OCI-LY7 (cell line): ENCODE data around the gene MAP3K6. TPM values are rescaled to one million over a fixed set of nuclear protein-coding genes. Genes with fewer than 3 reads are reported as not detected.

Experiments
- BruUV-seq: library from RNA; stranded (reverse); fragments of 400-500 nt; replicated peaks from 2 replicates; lab custom pipeline; 2021; lab: Mats Ljungman, UMichigan
- CTCF ChIA-PET: fragments of 300-600 bp; sonication (Branson Sonifier 250); formaldehyde crosslinking; loops from one replicate; lab custom pipeline; 2022; ENCODE audit warnings: antibody characterized with exemption; ENCODE audit not compliant: unreplicated experiment; lab: Charles Lee
- POLR2A ChIA-PET: fragments of 300-600 bp; sonication (Branson Sonifier 250); formaldehyde crosslinking; loops from one replicate; lab custom pipeline; 2022; ENCODE audit warnings: antibody characterized with exemption; lab: Charles Lee
- DNase-seq: peaks from one replicate; pipeline ENCODE4 v3.0.0-alpha.2; 2015; ENCODE audit warnings: low spot score
- H2AFZ ChIP-seq: fragments of 200-600 bp; sonication (generic), shearing (Covaris generic); 2 replicates; pipeline ENCODE4 v1.6.1; 2014; ENCODE audit warnings: mild to moderate bottlenecking, antibody characterized with exemption, low read length, moderate library complexity
- H3K27ac ChIP-seq: fragments of 200-600 bp; sonication (generic); 2 replicates; pipeline ENCODE4 v1.5.1; 2014; ENCODE audit warnings: mixed run types, low read depth, mild to moderate bottlenecking, moderate library complexity, low read length, inconsistent platforms; ENCODE audit not compliant: poor library complexity, severe bottlenecking
- H3K36me3 ChIP-seq: fragments of 200-600 bp; sonication (generic); 2 replicates; pipeline ENCODE4 v1.6.1; 2014; ENCODE audit warnings: mild to moderate bottlenecking, antibody characterized with exemption, low read length, moderate library complexity, mixed read lengths; ENCODE audit not compliant: insufficient read depth
- H3K4me1 ChIP-seq: fragments of 200-600 bp; sonication (generic); 2 replicates; pipeline ENCODE4 v1.5.1; 2014; ENCODE audit warnings: mild to moderate bottlenecking, low read length; ENCODE audit not compliant: insufficient read depth, poor library complexity, severe bottlenecking
- H3K4me2 ChIP-seq: fragments of 200-600 bp; sonication (generic); 2 replicates; pipeline ENCODE4 v1.6.1; 2014; ENCODE audit warnings: mild to moderate bottlenecking, low read length
- H3K4me3 ChIP-seq: fragments of 200-600 bp; sonication (generic); 2 replicates; pipeline ENCODE4 v1.5.1; 2014; ENCODE audit warnings: mild to moderate bottlenecking, low read depth, low read length; ENCODE audit not compliant: poor library complexity, severe bottlenecking
- H3K79me2 ChIP-seq: fragments of 200-600 bp; sonication (generic); 2 replicates; pipeline ENCODE4 v1.6.1; 2016; ENCODE audit warnings: low read depth, mild to moderate bottlenecking, low read length, moderate library complexity, mixed read lengths; ENCODE audit not compliant: insufficient read depth
- H3K9me2 ChIP-seq: fragments of 200-600 bp; sonication (generic); 2 replicates; pipeline ENCODE4 v1.6.1; 2016; ENCODE audit warnings: mild to moderate bottlenecking, low read length, mixed read lengths; ENCODE audit not compliant: insufficient read depth
- H3K9me3 ChIP-seq: fragments of 200-600 bp; sonication (generic); 2 replicates; pipeline ENCODE4 v1.6.1; 2014; ENCODE audit warnings: mild to moderate bottlenecking, mixed run types, low read length, mixed read lengths
- H4K20me1 ChIP-seq: fragments of 200-600 bp; sonication (generic); 2 replicates; pipeline ENCODE4 v1.6.1; 2014; ENCODE audit warnings: mild to moderate bottlenecking, antibody characterized with exemption, low read length, moderate library complexity, mixed read lengths; ENCODE audit not compliant: insufficient read depth
- EZH2phosphoT487 ChIP-seq: fragments of 200-600 bp; sonication (generic); IDR thresholded peaks from 2 replicates; pipeline ENCODE4 v1.6.1; 2018; ENCODE audit warnings: low read depth, borderline replicate concordance, mild to moderate bottlenecking, mixed run types, antibody characterized with exemption, low read length, moderate library complexity, mixed read lengths
- intact Hi-C: fragments of 100-400 bp; cut with micrococcal nuclease; formaldehyde crosslinking; loops from one replicate; pipeline ENCODE4 v1.10.0; 2022; ENCODE audit not compliant: unreplicated experiment
- total RNA-seq, 2 experiments: library from RNA; depleted of rRNA in 1 of 2; stranded (reverse); fragments of >200 nt in 1 of 2; shearing (Covaris generic) in 1 of 2; gene quantifications; 2 replicates each; pipeline ENCODE4 v1.2.3, GENCODE V29; 2014 to 2022
- TF ChIP-seq, protein P1 (sequence below): fragments of 200-600 bp; sonication (generic); conservative IDR thresholded peaks from 2 replicates; pipeline ENCODE4 v1.5.1; 2014; ENCODE audit warnings: mild to moderate bottlenecking, antibody characterized with exemption, low read length, moderate library complexity, mixed read lengths

MAP3K6 gene
- total RNA-seq, 2 experiments from 2014 or later, result 5.9 to 8.0 TPM

- Histone ChIP-seq H3K9me3 (no peaks in the 10 kb centered on the region), H3K36me3 (peaks cover 34% of the 10 kb centered on the region), H3K4me2 (no peak overlapping the region), H3K4me3 (no peak overlapping the region), H3K4me1 (peaks cover 40% of the 10 kb centered on the region), H2AFZ (no peak overlapping the region), H3K79me2 (peaks cover 5% of the 10 kb centered on the region; the same call in 1 of the 2 replicates), H3K9me2 (no peaks in the 10 kb centered on the region), H4K20me1 (no peaks in the 10 kb centered on the region), H3K27ac (no peak overlapping the region)
- no peak for DNase-seq
- BruUV-seq, result no TSS peak
- POLR2A ChIA-PET, result interaction anchor here (0.5 to 0.9 kb wide), 2 partner anchors 11 to 199 kb away, joined by 4 read pairs; no protein-coding TSS in a partner anchor
- intact Hi-C loops, result no loop called here
- TF ChIP-seq, protein P1, sequence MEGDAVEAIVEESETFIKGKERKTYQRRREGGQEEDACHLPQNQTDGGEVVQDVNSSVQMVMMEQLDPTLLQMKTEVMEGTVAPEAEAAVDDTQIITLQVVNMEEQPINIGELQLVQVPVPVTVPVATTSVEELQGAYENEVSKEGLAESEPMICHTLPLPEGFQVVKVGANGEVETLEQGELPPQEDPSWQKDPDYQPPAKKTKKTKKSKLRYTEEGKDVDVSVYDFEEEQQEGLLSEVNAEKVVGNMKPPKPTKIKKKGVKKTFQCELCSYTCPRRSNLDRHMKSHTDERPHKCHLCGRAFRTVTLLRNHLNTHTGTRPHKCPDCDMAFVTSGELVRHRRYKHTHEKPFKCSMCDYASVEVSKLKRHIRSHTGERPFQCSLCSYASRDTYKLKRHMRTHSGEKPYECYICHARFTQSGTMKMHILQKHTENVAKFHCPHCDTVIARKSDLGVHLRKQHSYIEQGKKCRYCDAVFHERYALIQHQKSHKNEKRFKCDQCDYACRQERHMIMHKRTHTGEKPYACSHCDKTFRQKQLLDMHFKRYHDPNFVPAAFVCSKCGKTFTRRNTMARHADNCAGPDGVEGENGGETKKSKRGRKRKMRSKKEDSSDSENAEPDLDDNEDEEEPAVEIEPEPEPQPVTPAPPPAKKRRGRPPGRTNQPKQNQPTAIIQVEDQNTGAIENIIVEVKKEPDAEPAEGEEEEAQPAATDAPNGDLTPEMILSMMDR, result no peak
- TF ChIP-seq EZH2phosphoT487, result no peak
- CTCF ChIA-PET, result no interaction called here
These were observed 28.0 kb downstream of the MAP3K6 start for GRCh38 chr1:27338751-27339150.

- peaks cover 26% of the 10 kb centered on the region for H3K4me1 ChIP-seq
- POLR2A ChIA-PET, result interaction anchor here (0.6 kb wide), 1 partner anchor 233 kb away, joined by 3 read pairs; no protein-coding TSS in a partner anchor
- no peaks in the 10 kb centered on the region for H3K79me2 ChIP-seq
- TF ChIP-seq EZH2phosphoT487, result no peak
- TF ChIP-seq, protein P1, result no peak
- no peaks in the 10 kb centered on the region for H4K20me1 ChIP-seq
- intact Hi-C loops, result no loop called here
- no peak for DNase-seq
- CTCF ChIA-PET, result no interaction called here
- H3K9me3 ChIP-seq, result no peaks in the 10 kb centered on the region
- no peak overlapping the region for H3K4me3 ChIP-seq
- peaks cover 54% of the 10 kb centered on the region for H3K36me3 ChIP-seq
- no peak overlapping the region for H2AFZ ChIP-seq
- H3K4me2 ChIP-seq, result no peak overlapping the region
- H3K27ac ChIP-seq, result no peak overlapping the region
- BruUV-seq, result no TSS peak
- H3K9me2 ChIP-seq, result no peaks in the 10 kb centered on the region
These were observed 30.0 kb downstream of the MAP3K6 start for GRCh38 chr1:27336756-27337155.

GRCh38 chr1:27335506-27336422 lies 31.0 kb downstream of the MAP3K6 start:
- H3K9me2 ChIP-seq, result no peaks in the 10 kb centered on the region
- BruUV-seq, result no TSS peak
- no peak overlapping the region for H3K4me2 ChIP-seq
- intact Hi-C loops, result no loop called here
- H3K27ac ChIP-seq, result no peak overlapping the region
- peaks cover 16% of the 10 kb centered on the region for H3K4me1 ChIP-seq
- no peak overlapping the region for H3K4me3 ChIP-seq
- H4K20me1 ChIP-seq, result no peaks in the 10 kb centered on the region
- ChIA-PET CTCF (no interaction called here), POLR2A (interaction anchor here (0.6 kb wide), 1 partner anchor 364 kb away, joined by 3 read pairs; no protein-coding TSS in a partner anchor)
- TF ChIP-seq, protein P1, result no peak
- TF ChIP-seq EZH2phosphoT487, result no peak
- DNase-seq, result no peak
- no peak overlapping the region for H2AFZ ChIP-seq
- no peaks in the 10 kb centered on the region for H3K9me3 ChIP-seq
- peaks cover 64% of the 10 kb centered on the region for H3K36me3 ChIP-seq
- 0 out of 2 replicates have a peak, but pooled peaks cover under 1% of the 10 kb centered on the region for H3K79me2 ChIP-seq
